Cardiac muscle cell (in vitro differentiated cells and primary cell): Measurements from ENCODE around the gene ARHGEF26. TPM values are rescaled to one million over a fixed set of nuclear protein-coding genes. Genes with fewer than 3 reads are reported as not detected.

Experiments
- DNase-seq, 2 donors: peaks; one replicate each; pipeline versions ENCODE4 v3.0.0 to v3.0.0-alpha.2; 2010 to 2017; ENCODE audit warnings: low read depth in 1 of 2, low spot score in 1 of 2
- H3K27ac ChIP-seq: fragments of 200-600 bp; sonication (generic); 2 replicates; pipeline ENCODE4 v1.5.1; 2016
- H3K27me3 ChIP-seq: fragments of 200-600 bp; sonication (generic); 2 replicates; pipeline ENCODE4 v1.6.0; 2016; ENCODE audit warnings: control low read depth
- H3K36me3 ChIP-seq: fragments of 200-600 bp; sonication (generic); 2 replicates; pipeline ENCODE4 v1.5.1; 2016; ENCODE audit warnings: control low read depth
- H3K4me1 ChIP-seq: fragments of 200-600 bp; sonication (generic); 2 replicates; pipeline ENCODE4 v1.8.1; 2017; ENCODE audit warnings: low read depth, mild to moderate bottlenecking, mixed run types
- H3K4me3 ChIP-seq: fragments of 200-600 bp; sonication (generic); 2 replicates; pipeline ENCODE4 v1.5.1; 2016; ENCODE audit warnings: mild to moderate bottlenecking
- H3K9me3 ChIP-seq: fragments of 200-600 bp; sonication (generic); 2 replicates; pipeline ENCODE4 v1.5.1; 2017; ENCODE audit warnings: low read depth, mild to moderate bottlenecking, control low read depth
- polyA plus RNA-seq: library from polyadenylated mRNA; unstranded; fragments of >200 nt; fragmentation: Nextera tagmentation; extraction: Ambion mirVana; gene quantifications from 2 replicates; pipeline ENCODE4 v1.2.1, GENCODE V29; 2016
- total RNA-seq: library from RNA; depleted of rRNA; stranded (reverse); fragments of >200 nt; gene quantifications from 2 replicates; pipeline ENCODE4 v1.2.3, GENCODE V29; 2016
- TF ChIP-seq, protein P1 (sequence below): IDR thresholded peaks from 2 replicates; pipeline ENCODE4 v1.5.1; 2012; ENCODE audit warnings: low read depth, mild to moderate bottlenecking, low read length

Gene ARHGEF26
- total and polyA plus RNA-seq, 2 experiments from 2014 or later: 3.4 to 4.2 TPM

DNA sequence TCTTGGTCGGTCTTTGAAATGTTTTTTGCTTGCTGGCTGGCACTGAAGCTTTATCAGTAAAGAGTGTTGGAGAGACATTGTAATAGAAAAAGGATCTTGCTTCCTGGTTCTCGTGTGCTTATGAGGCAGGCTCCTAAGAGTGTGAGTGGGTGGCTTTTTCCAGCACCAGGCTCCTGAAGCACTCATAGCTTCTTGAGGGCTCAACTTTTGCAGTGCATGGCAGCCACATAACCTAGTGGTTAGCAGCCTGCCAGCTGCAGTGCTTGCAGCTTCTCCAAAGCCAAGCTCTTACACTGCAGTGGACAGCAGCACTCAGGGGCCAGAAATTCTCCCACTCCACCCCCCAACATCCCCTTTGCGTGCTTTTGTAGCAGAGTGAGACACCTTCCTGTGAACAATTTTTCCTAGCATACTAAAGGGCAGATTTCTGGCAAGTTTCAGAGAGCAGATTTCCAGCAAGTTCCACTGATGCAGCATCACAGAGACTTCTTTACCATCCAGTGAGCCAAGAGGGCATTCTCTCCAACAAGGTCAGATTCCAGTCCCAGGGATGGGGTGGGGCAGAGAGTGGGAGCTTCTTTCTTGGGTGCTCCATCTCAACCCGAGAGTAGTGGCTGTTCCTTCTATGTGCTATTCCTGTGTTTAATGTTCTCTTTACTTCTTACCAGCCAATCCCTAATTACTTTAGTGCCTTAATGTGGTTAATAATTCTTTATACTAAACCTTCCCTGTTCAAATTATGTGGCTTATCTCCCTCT is 15.8 kb upstream of the ARHGEF26 start:
- DNase-seq: peak in 1 of 2 donors; percentile 18
- TF ChIP-seq, protein P1, sequence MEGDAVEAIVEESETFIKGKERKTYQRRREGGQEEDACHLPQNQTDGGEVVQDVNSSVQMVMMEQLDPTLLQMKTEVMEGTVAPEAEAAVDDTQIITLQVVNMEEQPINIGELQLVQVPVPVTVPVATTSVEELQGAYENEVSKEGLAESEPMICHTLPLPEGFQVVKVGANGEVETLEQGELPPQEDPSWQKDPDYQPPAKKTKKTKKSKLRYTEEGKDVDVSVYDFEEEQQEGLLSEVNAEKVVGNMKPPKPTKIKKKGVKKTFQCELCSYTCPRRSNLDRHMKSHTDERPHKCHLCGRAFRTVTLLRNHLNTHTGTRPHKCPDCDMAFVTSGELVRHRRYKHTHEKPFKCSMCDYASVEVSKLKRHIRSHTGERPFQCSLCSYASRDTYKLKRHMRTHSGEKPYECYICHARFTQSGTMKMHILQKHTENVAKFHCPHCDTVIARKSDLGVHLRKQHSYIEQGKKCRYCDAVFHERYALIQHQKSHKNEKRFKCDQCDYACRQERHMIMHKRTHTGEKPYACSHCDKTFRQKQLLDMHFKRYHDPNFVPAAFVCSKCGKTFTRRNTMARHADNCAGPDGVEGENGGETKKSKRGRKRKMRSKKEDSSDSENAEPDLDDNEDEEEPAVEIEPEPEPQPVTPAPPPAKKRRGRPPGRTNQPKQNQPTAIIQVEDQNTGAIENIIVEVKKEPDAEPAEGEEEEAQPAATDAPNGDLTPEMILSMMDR: no peak
- no peaks in the 10 kb centered on the region for H3K4me1 ChIP-seq
- no peaks in the 10 kb centered on the region for H3K36me3 ChIP-seq
- no peak overlapping the region for H3K4me3 ChIP-seq
- no peaks in the 10 kb centered on the region for H3K9me3 ChIP-seq
- no peak overlapping the region for H3K27ac ChIP-seq
- H3K27me3 ChIP-seq: no peaks in the 10 kb centered on the region

DNA sequence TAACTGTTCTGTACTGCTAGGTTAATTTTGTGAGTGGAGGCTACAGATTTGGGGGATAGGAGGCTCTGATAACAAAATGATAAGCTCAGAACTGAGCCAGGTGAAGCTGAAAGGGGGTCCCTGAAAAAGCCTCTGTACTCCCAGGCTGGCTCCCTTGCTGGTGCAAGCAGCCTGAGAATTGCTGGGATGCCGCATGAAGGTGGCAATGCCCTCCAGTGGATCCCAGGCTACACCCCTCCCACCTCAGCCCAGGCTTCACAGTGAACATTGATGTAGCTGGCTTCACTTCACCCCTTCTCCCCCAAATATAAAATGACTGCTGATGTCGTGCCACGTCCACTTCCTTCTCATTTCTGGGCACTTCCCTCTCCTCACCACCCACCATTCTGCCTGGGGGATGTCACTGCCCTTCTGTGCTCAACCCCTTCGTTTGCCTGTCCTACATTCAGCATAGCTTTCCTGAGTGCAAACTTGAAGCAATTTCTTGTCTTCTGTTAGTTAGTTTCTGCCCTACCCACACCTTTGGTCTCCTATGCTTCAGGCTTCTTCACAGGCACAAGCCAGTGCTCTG is 9.7 kb upstream of the ARHGEF26 start:
- H3K9me3 ChIP-seq: no peaks in the 10 kb centered on the region
- H3K27me3 ChIP-seq: no peaks in the 10 kb centered on the region
- no peak for DNase-seq
- H3K36me3 ChIP-seq: no peaks in the 10 kb centered on the region
- no peak overlapping the region for H3K27ac ChIP-seq
- TF ChIP-seq, protein P1: no peak
- no peaks in the 10 kb centered on the region for H3K4me1 ChIP-seq
- no peak overlapping the region for H3K4me3 ChIP-seq

DNA sequence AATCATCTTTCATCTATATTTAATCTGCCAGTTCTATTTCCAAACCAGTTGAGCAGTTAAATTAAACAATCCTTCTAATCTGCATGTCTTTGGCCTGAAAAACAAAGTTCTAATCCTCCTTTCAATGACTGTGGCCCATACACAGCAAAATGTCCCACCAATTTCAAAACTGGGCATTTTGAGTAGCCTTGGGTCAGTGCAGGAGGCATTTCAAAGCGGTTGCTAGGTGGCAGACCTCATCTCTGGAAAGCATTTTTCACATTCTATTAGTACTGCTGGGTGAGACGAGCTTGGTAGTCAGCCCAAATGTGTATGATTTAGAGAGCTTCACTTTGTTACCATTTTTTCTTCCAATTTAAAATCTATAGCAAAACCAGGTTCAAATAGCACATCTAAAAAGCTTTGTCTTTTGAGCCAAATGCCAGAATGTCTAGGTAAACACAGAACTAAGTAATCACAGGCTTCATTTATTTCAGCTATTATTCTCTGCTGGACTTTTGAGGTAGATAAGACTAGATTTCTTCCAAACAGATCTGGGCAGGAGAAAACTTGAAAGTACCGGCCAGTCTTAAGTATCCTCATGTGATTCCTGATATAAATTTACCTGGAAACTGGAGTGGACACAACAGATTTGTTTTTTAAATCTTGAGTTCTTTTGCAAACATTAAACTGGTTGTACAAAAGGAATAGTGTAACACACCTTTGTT is 8.9 kb upstream of the ARHGEF26 start:
- H3K36me3 ChIP-seq: no peaks in the 10 kb centered on the region
- TF ChIP-seq, protein P1: no peak
- H3K9me3 ChIP-seq: no peaks in the 10 kb centered on the region
- peak in 1 of 2 donors; percentile 25 for DNase-seq
- H3K4me3 ChIP-seq: no peak overlapping the region
- H3K27ac ChIP-seq: no peak overlapping the region
- H3K4me1 ChIP-seq: no peaks in the 10 kb centered on the region
- H3K27me3 ChIP-seq: peaks cover under 1% of the 10 kb centered on the region

DNA sequence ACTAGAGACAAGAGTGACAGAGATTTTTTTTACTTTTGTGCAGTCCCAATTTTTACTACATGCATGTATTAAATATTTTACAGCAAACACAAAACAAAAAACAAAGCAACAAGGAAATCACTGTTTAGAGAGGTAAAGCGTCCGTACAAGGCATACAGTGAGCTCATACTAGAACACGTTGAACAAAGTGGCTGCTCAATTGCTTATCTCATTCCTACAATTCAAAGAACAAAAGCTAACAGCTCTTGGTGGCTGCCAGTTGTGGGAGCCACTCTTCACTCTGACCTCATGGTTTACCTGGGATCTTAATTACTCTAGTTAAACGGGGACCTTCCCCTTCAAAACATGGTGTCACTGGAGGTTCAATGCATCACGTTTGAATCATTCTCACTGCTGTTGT is 7.6 kb upstream of the ARHGEF26 start:
- TF ChIP-seq, protein P1: no peak
- Histone ChIP-seq H3K36me3 (no peaks in the 10 kb centered on the region), H3K4me3 (no peak overlapping the region), H3K9me3 (no peaks in the 10 kb centered on the region), H3K4me1 (no peaks in the 10 kb centered on the region), H3K27ac (no peak overlapping the region), H3K27me3 (peaks cover 7% of the 10 kb centered on the region)
- DNase-seq: no peak

DNA sequence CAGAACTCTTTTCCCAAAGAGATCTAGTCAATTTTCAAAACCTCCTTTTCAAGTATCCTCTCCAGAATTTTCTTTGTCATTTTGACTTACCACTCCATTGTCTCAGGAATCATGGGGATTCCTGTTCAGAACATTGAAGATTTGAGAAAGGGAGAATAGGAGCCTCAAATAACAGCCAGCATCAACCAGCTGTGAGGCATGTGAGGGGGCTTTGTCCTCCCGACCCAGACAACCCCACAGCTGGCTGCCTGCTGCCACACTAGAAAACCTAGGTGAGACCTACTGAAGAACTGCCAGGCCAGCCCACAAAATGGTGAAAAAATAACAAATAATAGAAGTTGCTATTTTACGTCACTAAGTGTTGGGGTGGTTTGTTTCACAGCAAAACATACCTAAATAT is 5.9 kb upstream of the ARHGEF26 start:
- H3K4me1 ChIP-seq: no peaks in the 10 kb centered on the region
- TF ChIP-seq, protein P1: no peak
- H3K27ac ChIP-seq: no peak overlapping the region
- H3K27me3 ChIP-seq: peaks cover 17% of the 10 kb centered on the region
- DNase-seq: no peak
- H3K36me3 ChIP-seq: no peaks in the 10 kb centered on the region
- no peak overlapping the region for H3K4me3 ChIP-seq
- H3K9me3 ChIP-seq: no peaks in the 10 kb centered on the region
